Upper lobe of left lung (tissue), 6 donors: ENCODE data around the gene STAMBP. TPM values are rescaled to one million over a fixed set of nuclear protein-coding genes. Genes with fewer than 3 reads are reported as not detected.
A peak's percentile ranks its signal among the peaks of the same experiment; 100 is the strongest.
"Not testable (repeated sequence)": the region's sequence is repeated elsewhere in the genome, so short reads cannot be mapped to it uniquely, and the experiment has no call there.

Experiments used
- ATAC-seq, 2 donors: fragments of 200-7000 bp; cut with Tn5 transposase; one replicate each; pipeline ENCODE4 v1.9.1; 2022; ENCODE audit warnings: mild to moderate bottlenecking in 2 of 2, moderate library complexity in 2 of 2; ENCODE audit not compliant: low FRiP score in 2 of 2
- DNase-seq, 2 donors: peaks; one replicate each; pipeline ENCODE4 v3.0.0-alpha.2; 2019 to 2020
- H3K27ac ChIP-seq, 4 donors: fragments of 200-600 bp; sonication (generic); one replicate each; pipeline ENCODE4 v1.5.1; 2016 to 2019
- H3K27me3 ChIP-seq, 4 donors: fragments of 200-600 bp; sonication (generic); one replicate each; pipeline ENCODE4 v1.5.1; 2017 to 2019
- H3K36me3 ChIP-seq, 4 donors: fragments of 200-600 bp; sonication (generic); one replicate each; pipeline ENCODE4 v1.5.1; 2016 to 2019
- H3K4me1 ChIP-seq, 4 donors: fragments of 200-600 bp; sonication (generic); one replicate each; pipeline ENCODE4 v1.5.1; 2018 to 2019
- H3K4me3 ChIP-seq, 4 donors: fragments of 200-600 bp; sonication (generic); one replicate each; pipeline ENCODE4 v1.5.1; 2017 to 2019; ENCODE audit warnings: mild to moderate bottlenecking in 2 of 4, moderate library complexity in 1 of 4
- H3K9me3 ChIP-seq, 4 donors: fragments of 200-600 bp; sonication (generic); one replicate each; pipeline ENCODE4 v1.5.1; 2018 to 2019
- EP300 ChIP-seq, 4 donors: sonication (generic); formaldehyde crosslinking; IDR thresholded peaks; one replicate each; pipeline ENCODE4 v1.5.1; 2017; ENCODE audit warnings: antibody characterized with exemption in 4 of 4, control low read depth in 2 of 4
- POLR2A ChIP-seq, 4 donors: fragments of 450-650 bp; IDR thresholded peaks; one replicate each; pipeline ENCODE4 v1.5.1; 2016 to 2017; ENCODE audit warnings: antibody characterized with exemption in 4 of 4, mild to moderate bottlenecking in 2 of 4
- POLR2AphosphoS5 ChIP-seq, 2 donors: sonication (generic); formaldehyde crosslinking; IDR thresholded peaks; one replicate each; pipeline ENCODE4 v1.5.1; 2017; ENCODE audit warnings: antibody characterized with exemption in 2 of 2
- WGBS, 2 donors: methylation state at CpG; one replicate each; pipeline ENCODE4 v1.1.5; 2017 to 2018; 5-methylcytosine and 5-hydroxymethylcytosine counted together
- total RNA-seq, 6 donors: library from RNA; depleted of rRNA in 4 of 6; stranded (reverse); fragments of >200 nt in 4 of 6; gene quantifications; one replicate each; pipeline versions ENCODE4 v1.1.0 to v1.2.1, GENCODE V29; 2016 to 2021
- TF ChIP-seq, protein P1 (sequence below), 6 experiments: fragments of 450-650 bp in 4 of 6; fragments of 200-600 bp in 2 of 6; sonication (generic) in 2 of 6; IDR thresholded peaks; one replicate each; pipeline ENCODE4 v1.5.1; 2016 to 2019; ENCODE audit warnings: antibody characterized with exemption in 6 of 6
- donor health status: DM: no; HTN: no; CAD: no; lungs with moderate emphysema.
- donor health status: DM: no; HTN: yes; CAD: no; lungs with severe emphysema.

STAMBP gene
- total RNA-seq, 6 donors from 2014 or later: 22.8 to 41.7 (median 28.3) TPM

DNA sequence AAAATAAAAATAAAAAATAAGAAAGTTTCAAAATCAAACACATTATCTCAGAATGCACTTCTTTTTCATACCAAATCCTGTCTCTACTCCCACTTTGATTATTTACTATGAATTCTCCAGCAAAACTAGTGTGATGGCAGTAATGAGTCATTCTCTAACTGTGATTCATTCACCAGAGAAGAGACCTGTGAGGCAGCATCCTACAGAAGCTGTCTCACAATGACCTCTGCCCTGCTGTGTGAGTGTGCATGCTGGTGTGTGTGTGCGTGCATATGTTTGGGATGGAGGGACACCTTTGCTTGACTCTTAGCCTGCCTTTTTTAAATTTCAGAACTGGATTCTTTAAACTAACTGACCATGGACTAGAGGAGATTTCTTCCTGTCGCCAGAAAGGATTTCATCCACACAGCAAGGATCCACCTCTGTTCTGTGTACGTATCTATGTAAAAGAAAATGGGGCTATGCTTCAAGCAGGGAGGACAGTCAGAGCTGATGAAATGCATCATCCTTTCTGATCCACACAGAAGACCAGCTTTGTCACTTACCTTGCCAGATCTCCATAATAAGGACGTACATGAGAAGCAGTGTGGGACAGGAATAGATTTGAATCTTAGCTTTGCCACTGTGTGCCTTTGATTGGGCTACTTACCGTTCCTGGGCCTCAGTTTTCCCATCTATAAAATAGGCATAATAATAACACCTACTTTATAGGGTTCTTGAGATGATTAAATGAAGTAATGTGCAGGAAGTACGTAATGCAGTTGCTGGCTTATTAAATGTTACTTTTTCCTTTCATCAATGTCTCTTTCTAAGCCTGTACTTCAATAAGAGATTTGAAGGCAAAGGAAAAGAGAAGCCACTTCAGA is 31.2 kb downstream of the STAMBP start:
- H3K27ac ChIP-seq: no peak overlapping the region
- ATAC-seq: no peak
- no peak overlapping the region for H3K4me3 ChIP-seq
- no peaks in the 10 kb centered on the region for H3K27me3 ChIP-seq
- DNase-seq: no peak
- 92 to 95% methylated on average over 6 of the region's 6 CpGs for WGBS, 2 donors
- TF ChIP-seq POLR2A (IDR thresholded peaks at IDR 0.05) (no peak), EP300 (IDR thresholded peaks at IDR 0.05) (no peak), POLR2AphosphoS5 (IDR thresholded peaks at IDR 0.05) (no peak)
- TF ChIP-seq, protein P1, sequence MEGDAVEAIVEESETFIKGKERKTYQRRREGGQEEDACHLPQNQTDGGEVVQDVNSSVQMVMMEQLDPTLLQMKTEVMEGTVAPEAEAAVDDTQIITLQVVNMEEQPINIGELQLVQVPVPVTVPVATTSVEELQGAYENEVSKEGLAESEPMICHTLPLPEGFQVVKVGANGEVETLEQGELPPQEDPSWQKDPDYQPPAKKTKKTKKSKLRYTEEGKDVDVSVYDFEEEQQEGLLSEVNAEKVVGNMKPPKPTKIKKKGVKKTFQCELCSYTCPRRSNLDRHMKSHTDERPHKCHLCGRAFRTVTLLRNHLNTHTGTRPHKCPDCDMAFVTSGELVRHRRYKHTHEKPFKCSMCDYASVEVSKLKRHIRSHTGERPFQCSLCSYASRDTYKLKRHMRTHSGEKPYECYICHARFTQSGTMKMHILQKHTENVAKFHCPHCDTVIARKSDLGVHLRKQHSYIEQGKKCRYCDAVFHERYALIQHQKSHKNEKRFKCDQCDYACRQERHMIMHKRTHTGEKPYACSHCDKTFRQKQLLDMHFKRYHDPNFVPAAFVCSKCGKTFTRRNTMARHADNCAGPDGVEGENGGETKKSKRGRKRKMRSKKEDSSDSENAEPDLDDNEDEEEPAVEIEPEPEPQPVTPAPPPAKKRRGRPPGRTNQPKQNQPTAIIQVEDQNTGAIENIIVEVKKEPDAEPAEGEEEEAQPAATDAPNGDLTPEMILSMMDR (IDR thresholded peaks at IDR 0.05): no peak
- H3K4me1 ChIP-seq: no peaks in the 10 kb centered on the region
- H3K36me3 ChIP-seq: peaks cover 10 to 93% (median 52%) of the 10 kb centered on the region in 4 donors
- no peaks in the 10 kb centered on the region for H3K9me3 ChIP-seq

DNA sequence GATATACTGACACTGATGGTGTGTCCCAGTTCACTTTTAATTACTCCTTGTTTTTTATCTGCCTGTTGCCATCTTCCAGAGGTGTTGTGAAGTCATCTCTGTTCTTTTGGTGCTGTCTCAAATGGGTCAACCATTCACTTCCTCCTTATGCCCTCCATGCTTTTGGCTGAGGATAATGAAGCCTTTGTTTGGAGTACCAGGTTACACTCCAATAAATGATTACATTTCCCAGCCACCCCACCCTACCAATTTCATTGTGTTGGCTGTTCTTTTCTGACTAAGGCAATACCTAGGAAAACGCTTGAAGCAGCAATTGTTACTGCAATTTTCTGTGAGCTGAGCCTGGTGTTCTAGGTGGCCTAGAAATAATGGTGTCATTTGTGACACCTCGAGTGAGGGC is 34.2 kb downstream of the STAMBP start:
- ATAC-seq: no peak

DNA sequence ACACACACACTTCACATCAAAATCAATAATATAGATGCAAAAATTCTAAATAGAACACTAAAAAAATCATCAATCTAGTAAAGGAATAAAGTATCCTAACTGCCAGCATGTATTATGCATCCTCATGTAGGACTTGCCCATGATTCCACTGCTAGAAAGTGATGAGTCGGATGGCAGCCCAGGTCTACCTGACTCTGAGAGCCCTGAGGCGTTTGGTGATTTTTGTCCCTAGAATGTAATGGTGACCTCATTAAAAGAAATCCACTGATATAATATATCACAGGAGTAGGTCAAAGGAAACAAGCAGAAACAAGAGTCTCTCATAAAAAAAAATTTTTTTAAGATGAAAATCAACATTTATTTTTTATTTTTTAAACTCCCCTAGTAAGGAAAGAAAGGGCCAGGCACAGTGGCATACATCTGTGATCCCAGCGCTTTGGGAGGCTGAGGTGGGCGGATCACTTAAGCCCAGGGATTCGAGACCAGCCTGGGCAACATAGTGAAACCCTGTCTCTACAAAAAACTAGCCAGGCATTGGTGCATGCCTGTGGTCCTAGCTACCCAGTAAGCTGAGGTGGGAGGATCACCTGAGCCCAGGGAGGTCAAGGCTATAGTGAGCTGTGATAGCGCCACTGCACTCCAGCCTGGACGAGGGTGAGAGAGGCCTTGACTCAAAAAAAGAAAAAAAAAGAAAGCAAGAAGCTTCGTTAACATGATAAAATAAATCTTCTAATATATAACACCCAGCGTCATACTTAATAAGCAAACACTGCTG is 39.6 kb downstream of the STAMBP start:
- Histone ChIP-seq H3K4me1 (peaks cover 0 to 7% (median 0%) of the 10 kb centered on the region in 4 donors), H3K27ac (no peak overlapping the region), H3K36me3 (peaks cover 2 to 38% (median 15%) of the 10 kb centered on the region in 4 donors), H3K9me3 (no peaks in the 10 kb centered on the region), H3K4me3 (no peak overlapping the region), H3K27me3 (no peaks in the 10 kb centered on the region)
- DNase-seq (no peak), ATAC-seq (no peak)
- TF ChIP-seq EP300 (IDR thresholded peaks at IDR 0.05): no peak
- no peak for TF ChIP-seq POLR2A (IDR thresholded peaks at IDR 0.05)
- WGBS, 2 donors: 89 to 92% methylated on average over 9 of the region's 9 CpGs

More for the DNA sequence above, 34.2 kb downstream of the STAMBP start:
- Histone ChIP-seq H3K27me3 (no peaks in the 10 kb centered on the region), H3K9me3 (no peaks in the 10 kb centered on the region), H3K27ac (no peak overlapping the region), H3K4me1 (no peaks in the 10 kb centered on the region), H3K36me3 (peaks cover 8 to 88% (median 45%) of the 10 kb centered on the region in 4 donors), H3K4me3 (no peak overlapping the region)
- DNase-seq: no peak
- 74 to 78% methylated on average over 2 of the region's 2 CpGs for WGBS, 2 donors
- TF ChIP-seq POLR2A (IDR thresholded peaks at IDR 0.05) (no peak), POLR2AphosphoS5 (IDR thresholded peaks at IDR 0.05) (no peak), EP300 (IDR thresholded peaks at IDR 0.05) (no peak)
- TF ChIP-seq, protein P1 (IDR thresholded peaks at IDR 0.05): no peak

DNA sequence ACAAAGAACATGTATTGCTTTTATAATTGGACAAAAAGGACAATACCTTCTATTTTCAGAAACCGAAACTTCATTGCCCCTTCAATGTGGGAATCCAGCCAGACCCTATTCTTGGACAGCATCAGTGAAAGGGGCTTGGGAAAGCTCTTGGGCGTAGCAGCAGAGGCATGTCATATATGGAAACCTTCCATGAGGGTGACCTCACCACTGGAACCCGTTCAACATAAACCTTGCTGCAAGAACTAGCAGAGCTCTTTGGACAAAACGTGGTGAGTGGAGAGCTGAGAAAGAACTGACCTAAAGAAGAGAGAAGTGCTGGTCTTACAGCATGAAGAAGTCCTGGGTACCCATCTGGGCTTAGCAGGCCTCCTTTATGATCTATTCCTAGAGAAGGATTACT is 41.3 kb downstream of the STAMBP start:
- ATAC-seq: peak in 1 of 2 donors; percentile 93
- H3K27ac ChIP-seq: peak overlapping the region in 1 of 4 donors; percentile 59

DNA sequence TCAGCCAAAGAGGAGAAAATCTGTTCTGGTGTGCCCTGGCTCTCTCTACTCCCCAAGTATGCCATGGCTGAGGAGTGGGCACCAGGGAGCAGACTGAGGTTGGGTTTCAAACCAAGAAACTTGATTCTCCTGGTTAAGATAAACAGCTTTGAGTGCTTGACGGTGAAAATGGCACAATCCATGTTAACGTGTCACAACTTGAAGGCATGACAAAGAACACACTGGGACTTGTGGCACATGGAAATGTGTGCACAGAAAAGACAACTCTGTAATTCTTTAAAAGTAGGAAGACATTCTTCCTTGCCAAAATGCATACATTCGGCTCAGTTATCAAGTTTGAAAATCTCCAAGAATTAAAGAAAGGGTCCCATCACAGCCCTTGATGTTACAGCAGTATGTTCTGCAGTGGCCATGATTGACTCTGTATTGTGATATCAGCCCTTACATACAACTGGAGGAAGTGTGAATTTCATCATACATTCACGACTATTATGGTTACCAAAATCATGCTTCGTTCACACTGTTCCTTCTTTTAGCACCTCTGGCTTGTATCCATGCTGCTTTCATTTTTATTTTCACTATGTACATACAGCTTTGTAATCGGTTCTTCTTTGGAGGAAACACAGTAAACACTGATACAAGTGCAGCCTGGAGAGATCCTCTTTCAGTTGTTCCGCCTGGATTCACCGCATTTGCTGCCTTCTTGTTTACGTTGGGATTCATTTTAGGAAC is 48.5 kb downstream of the STAMBP start:
- Histone ChIP-seq H3K4me3 (no peak overlapping the region), H3K4me1 (no peaks in the 10 kb centered on the region), H3K27me3 (no peaks in the 10 kb centered on the region), H3K36me3 (no peaks in the 10 kb centered on the region), H3K27ac (no peak overlapping the region), H3K9me3 (no peaks in the 10 kb centered on the region)
- no peak for DNase-seq
- WGBS, 2 donors: 44 to 51% methylated on average over 9 of the region's 9 CpGs
- ATAC-seq: peak; percentile 43 to 78
- no peak for TF ChIP-seq POLR2AphosphoS5 (IDR thresholded peaks at IDR 0.05)
- no peak for TF ChIP-seq POLR2A (IDR thresholded peaks at IDR 0.05)
- TF ChIP-seq EP300 (IDR thresholded peaks at IDR 0.05): no peak
- TF ChIP-seq, protein P1 (IDR thresholded peaks at IDR 0.05): no peak

More for the DNA sequence above, 41.3 kb downstream of the STAMBP start:
- no peak for DNase-seq
- Histone ChIP-seq H3K27me3 (no peaks in the 10 kb centered on the region), H3K4me3 (no peak overlapping the region), H3K4me1 (peaks cover 0 to 7% (median 0%) of the 10 kb centered on the region in 4 donors), H3K36me3 (peaks cover 0 to 21% (median 5%) of the 10 kb centered on the region in 4 donors), H3K9me3 (no peaks in the 10 kb centered on the region)
- WGBS, 2 donors: 34 to 35% methylated on average over 4 of the region's 4 CpGs
- TF ChIP-seq POLR2AphosphoS5 (IDR thresholded peaks at IDR 0.05): no peak

DNA sequence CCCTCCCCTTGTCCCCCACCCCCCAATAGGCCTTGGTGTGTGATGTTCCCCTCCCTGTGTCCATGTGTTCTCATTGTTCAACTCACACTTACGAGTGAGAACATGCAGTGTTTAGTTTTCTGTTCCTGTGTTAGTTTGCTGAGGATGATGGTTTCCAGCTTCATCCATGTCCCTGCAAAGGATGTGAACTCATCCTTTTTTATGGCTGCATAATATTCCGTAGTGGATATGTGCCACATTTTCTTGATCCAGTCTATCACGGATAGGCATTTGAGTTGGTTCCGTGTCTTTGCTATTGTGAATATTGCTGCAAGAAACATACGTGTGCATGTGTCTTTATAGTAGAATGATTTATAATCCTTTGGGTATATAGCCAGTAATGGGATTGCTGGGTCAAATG is 49.2 kb downstream of the STAMBP start:
- WGBS, 2 donors: 89 to 90% methylated on average over 5 of the region's 5 CpGs
- H3K27me3 ChIP-seq, DNase-seq, ATAC-seq, H3K9me3 ChIP-seq, H3K4me1 ChIP-seq, H3K36me3 ChIP-seq, H3K27ac ChIP-seq, H3K4me3 ChIP-seq: not testable (repeated sequence)
